Measurements from ENCODE around the gene BAIAP2L1.

The BAIAP2L1 gene

DNA sequence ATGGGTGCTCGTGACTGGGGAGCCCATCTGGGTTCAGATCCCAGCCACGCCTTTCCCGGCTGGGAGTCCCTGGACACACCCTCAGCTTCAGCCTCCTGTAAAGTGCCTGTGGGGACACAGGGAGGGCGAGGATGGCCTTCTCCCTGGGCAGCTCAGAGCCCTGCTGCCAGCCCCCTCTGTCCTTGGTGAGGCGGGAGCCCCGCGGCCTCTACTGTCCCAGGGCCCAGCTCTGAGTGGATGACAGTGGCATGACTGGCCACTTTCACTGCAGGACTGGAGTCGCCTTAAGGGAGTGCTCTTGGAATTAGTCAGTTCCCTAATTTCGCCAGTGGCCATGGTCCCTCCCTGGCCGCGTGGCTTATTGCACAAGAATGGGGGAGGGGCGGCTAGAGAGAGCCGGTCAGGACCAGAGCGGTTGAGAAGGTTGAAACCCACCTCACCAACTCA is 114.8 kb downstream of the BAIAP2L1 start:
- TF ChIP-seq TAF1 (IDR thresholded peaks at IDR 0.05; ENCODE audit: borderline replicate concordance, low read depth, low read length) (no peak), POLR2A (IDR thresholded peaks at IDR 0.05; ENCODE audit: low read depth, low read length) (no peak), POLR2AphosphoS5 (IDR thresholded peaks at IDR 0.05; ENCODE audit: low read depth, low read length) (no peak)
- DNase-seq (ENCODE audit: insufficient read length) (no peak), FAIRE-seq (no peak)

- TF ChIP-seq POLR2A (IDR thresholded peaks at IDR 0.05; ENCODE audit: low read depth, low read length) (no peak), TAF1 (IDR thresholded peaks at IDR 0.05; ENCODE audit: borderline replicate concordance, low read depth, low read length) (no peak), POLR2AphosphoS5 (IDR thresholded peaks at IDR 0.05; ENCODE audit: low read depth, low read length) (no peak; the same call in 1 of the 2 replicates)
- FAIRE-seq: no peak
These were observed 115.5 kb downstream of the BAIAP2L1 start for GRCh38 chr7:98285157-98286092.

GRCh38 chr7:98284335-98285036 is 116.4 kb downstream of the BAIAP2L1 start:
- no peak for DNase-seq (ENCODE audit: insufficient read length)
- FAIRE-seq: no peak
- TF ChIP-seq TAF1 (IDR thresholded peaks at IDR 0.05; ENCODE audit: borderline replicate concordance, low read depth, low read length) (no peak), POLR2AphosphoS5 (IDR thresholded peaks at IDR 0.05; ENCODE audit: low read depth, low read length) (no peak), POLR2A (IDR thresholded peaks at IDR 0.05; ENCODE audit: low read depth, low read length) (no peak)

More at GRCh38 chr7:98285157-98286092, 115.5 kb downstream of the BAIAP2L1 start:
- DNase-seq (ENCODE audit: insufficient read length): no peak

DNA sequence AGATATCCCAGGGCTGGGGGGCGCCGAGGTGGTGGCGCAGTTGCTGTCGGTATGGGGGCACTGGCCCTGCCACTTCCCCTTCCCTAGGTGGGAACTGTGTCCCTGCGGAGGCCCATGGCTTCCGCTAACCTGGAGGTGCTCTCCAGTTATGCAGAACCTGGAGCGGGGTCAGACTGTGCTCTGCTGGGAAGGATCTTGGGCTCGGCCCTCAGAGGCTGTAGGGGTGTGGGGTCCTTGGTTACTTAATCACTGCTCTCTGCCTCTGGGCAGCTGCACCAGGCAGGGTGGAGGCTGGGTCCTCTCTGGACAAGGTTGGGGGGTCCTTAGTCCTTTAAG is 117.0 kb downstream of the BAIAP2L1 start:
- no peak for FAIRE-seq
- DNase-seq (ENCODE audit: insufficient read length): no peak
- TF ChIP-seq TAF1 (IDR thresholded peaks at IDR 0.05; ENCODE audit: borderline replicate concordance, low read depth, low read length): no peak
- TF ChIP-seq POLR2A (IDR thresholded peaks at IDR 0.05; ENCODE audit: low read depth, low read length): no peak
- TF ChIP-seq POLR2AphosphoS5 (IDR thresholded peaks at IDR 0.05; ENCODE audit: low read depth, low read length): no peak

DNA sequence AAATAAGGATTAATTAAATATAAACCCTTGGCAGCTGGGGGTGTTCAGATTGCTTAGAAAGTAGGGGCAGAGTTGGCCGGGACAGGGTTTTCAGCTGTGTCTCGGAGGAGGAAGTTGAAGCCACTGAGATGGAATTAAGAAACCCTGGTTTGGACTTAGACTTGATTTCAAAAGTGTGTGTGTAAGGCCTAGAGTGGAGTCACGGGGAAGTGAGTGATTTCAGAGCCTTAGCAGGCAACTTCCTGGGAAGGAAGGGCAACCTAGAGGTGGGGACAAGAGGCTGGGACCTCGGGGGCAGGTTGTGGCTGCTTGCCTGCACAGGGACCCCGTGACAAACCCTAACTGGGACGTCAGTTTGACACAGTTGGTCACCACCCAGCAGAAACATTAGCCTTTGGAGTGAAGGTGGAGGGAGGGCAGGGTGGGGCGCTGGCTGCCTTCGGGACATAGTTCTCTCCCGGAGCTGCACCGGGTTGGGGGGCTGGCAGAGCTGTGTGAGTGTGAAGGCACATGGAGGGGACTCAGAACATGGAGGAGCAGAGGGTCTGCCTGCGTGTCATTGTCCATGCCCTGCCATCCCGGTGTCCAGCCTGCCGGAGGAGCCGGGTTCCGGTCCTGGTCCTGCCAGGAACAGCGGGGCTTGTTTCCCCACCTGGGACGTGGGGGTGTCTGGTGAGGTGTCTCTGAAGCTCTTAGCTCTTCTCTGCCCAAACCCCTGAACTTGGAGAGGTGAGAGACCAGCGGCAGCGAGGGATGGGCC is 117.6 kb downstream of the BAIAP2L1 start:
- FAIRE-seq (no peak), DNase-seq (ENCODE audit: insufficient read length) (no peak)
- TF ChIP-seq TAF1 (IDR thresholded peaks at IDR 0.05; ENCODE audit: borderline replicate concordance, low read depth, low read length) (no peak), POLR2A (IDR thresholded peaks at IDR 0.05; ENCODE audit: low read depth, low read length) (no peak), POLR2AphosphoS5 (IDR thresholded peaks at IDR 0.05; ENCODE audit: low read depth, low read length) (no peak)

GRCh38 chr7:98282703-98283102 is 118.2 kb downstream of the BAIAP2L1 start:
- DNase-seq (ENCODE audit: insufficient read length) (no peak), FAIRE-seq (peak; percentile 60)
- TF ChIP-seq TAF1 (IDR thresholded peaks at IDR 0.05; ENCODE audit: borderline replicate concordance, low read depth, low read length) (no peak), POLR2AphosphoS5 (IDR thresholded peaks at IDR 0.05; ENCODE audit: low read depth, low read length) (no peak), POLR2A (IDR thresholded peaks at IDR 0.05; ENCODE audit: low read depth, low read length) (no peak)

GRCh38 chr7:98281757-98282606 is 118.9 kb downstream of the BAIAP2L1 start:
- DNase-seq (ENCODE audit: insufficient read length) (no peak), FAIRE-seq (no peak)
- no peak; the same call in 1 of the 2 replicates for TF ChIP-seq POLR2A (IDR thresholded peaks at IDR 0.05; ENCODE audit: low read depth, low read length)
- no peak for TF ChIP-seq POLR2AphosphoS5 (IDR thresholded peaks at IDR 0.05; ENCODE audit: low read depth, low read length)
- no peak for TF ChIP-seq TAF1 (IDR thresholded peaks at IDR 0.05; ENCODE audit: borderline replicate concordance, low read depth, low read length)

DNA sequence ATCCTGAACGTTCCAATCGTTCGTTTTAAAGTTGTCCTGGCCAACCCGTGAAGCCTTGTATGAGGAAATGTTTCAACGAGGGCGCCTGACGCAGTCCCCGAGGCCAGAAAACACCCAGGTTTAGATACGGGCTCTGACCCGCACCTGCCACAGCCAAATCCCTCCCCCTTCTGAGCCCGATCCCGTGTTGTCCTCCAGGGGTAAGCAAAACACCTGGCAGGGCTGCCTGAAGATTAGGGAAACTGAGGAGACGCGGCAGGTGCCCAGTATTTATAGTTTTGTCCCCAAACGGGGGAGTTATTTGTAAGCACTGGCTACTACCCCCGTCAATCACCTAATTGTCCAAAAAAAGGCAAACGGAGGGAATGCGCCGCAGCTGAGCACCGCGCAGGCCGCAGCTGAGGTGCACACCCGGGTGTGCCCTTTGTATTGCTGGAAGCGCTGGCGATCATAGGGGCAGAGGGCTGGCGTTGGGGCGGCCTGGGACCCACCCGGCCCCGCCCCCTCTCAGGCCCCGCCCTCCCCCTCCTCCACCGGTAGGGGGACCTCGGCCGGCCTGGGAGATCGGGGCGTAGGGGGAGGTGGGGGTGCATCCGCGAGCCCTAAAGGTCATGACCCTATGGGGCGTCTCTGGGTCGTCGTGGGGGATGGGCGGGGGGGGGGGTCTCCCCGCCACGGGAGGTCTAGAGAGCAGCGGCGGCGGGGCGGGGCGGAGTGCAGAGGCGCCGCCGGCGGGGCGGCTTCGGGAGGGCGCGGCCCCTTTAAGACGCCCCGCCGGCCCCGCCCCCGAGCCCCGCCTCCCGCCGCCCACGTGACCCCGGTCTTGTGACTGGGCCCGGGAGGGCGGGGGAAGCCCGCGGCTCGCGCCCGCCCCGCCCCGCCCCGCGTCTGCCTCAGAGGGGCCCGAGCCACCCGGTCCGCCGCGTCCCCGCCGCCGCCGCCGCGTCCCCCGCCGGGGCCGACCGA is 119.8 kb downstream of the BAIAP2L1 start, which contains the start of gene BRI3:
TSS of gene BRI3 (plus strand) at position 896 of the 966 bp plus-strand sequence. CDS start 110 bp downstream, outside the sequence.
- TF ChIP-seq POLR2A (IDR thresholded peaks at IDR 0.05; ENCODE audit: low read depth, low read length): peak; percentile 55
- 0 out of 2 replicates have a peak, but pooled peaks have one; percentile 10 for TF ChIP-seq TAF1 (IDR thresholded peaks at IDR 0.05; ENCODE audit: borderline replicate concordance, low read depth, low read length)
- TF ChIP-seq POLR2AphosphoS5 (IDR thresholded peaks at IDR 0.05; ENCODE audit: low read depth, low read length): no peak
- peak; percentile 70 for FAIRE-seq
- peak; percentile 92 for DNase-seq (ENCODE audit: insufficient read length)

DNA sequence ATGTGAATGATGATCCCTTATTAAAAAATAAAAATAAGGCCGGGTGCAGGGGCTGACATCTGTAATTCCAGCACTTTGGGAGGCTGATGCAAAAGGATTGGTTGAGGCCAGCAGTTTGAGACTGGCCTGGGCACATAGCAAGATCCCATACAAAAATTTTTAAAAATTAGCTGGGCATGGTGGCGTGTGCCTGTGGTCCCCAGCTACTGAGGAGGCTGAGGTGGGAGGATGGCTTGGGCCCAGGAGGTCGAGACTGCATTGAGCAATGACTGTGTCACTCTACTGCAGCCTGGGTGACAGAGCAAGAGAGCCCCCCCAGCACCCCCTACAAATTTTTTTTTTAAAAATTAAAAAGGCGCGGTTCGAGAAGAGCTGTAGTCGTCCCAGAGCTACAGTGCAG is 120.6 kb downstream of the BAIAP2L1 start:
- no peak for TF ChIP-seq POLR2A (IDR thresholded peaks at IDR 0.05; ENCODE audit: low read depth, low read length)
- no peak for TF ChIP-seq POLR2AphosphoS5 (IDR thresholded peaks at IDR 0.05; ENCODE audit: low read depth, low read length)
- no peak for TF ChIP-seq TAF1 (IDR thresholded peaks at IDR 0.05; ENCODE audit: borderline replicate concordance, low read depth, low read length)
- FAIRE-seq: no peak
- DNase-seq (ENCODE audit: insufficient read length): no peak
